Smooth muscle cell of the pulmonary artery (primary cell): ENCODE data around the gene CRB2. TPM values are rescaled to one million over a fixed set of nuclear protein-coding genes. Genes with fewer than 3 reads are reported as not detected.

Experiments used
- total RNA-seq: library from RNA; depleted of rRNA; stranded (reverse); fragments of >200 nt; gene quantifications from 2 replicates; pipeline ENCODE4 v1.2.3, GENCODE V29; 2014

The CRB2 gene
- not detected in 2 replicates for total RNA-seq

DNA sequence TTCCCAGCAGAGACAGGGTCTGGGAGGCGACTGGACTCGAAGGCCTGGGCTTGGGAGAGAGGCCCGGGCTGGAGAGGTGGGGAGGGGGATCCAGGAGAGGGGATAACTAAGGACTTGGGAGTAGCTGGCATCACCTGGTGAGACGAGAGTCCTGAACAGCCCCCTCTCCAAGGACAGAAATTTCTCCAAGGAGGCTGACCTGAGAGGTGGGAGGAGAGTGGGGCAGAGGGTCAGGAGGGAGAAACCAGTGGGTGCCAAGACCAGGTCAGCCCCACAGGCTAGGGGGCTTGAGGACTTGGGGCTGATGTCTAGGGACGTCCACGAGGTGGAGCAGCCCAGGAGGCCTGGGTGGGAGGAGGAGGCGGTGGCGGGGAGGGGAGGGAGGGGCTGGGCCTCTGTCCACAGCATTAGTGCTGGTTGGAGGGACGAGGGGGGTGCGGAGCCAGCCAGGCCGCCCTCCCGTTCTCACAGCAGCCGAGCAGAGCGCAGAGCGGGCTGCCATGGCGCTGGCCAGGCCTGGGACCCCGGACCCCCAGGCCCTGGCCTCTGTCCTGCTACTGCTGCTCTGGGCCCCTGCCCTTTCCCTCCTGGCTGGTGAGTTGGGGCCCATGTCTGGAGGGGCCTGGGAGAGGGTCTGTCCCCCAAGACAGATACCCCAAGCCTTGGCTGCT is at the start of gene CRB2:
Gene CRB2 (plus strand): TSS at position 437 of the 671 bp plus-strand sequence. CDS start 64 bp downstream, at position 501.

Other genes with a start within 250 kb of the CRB2 start
- 1.8 and 2.2 TPM in 2 replicates for gene STRBP, start 87.6 kb upstream of the CRB2 start, total RNA-seq